Mucosa of descending colon (tissue), 3 donors: ENCODE measurements around the gene RPRD1B. TPM values are rescaled to one million over a fixed set of nuclear protein-coding genes. Genes with fewer than 3 reads are reported as not detected.

Source experiments
- ATAC-seq: fragments of 200-7000 bp; cut with Tn5 transposase; one replicate; pipeline ENCODE4 v1.9.1; 2020; ENCODE audit warnings: mild to moderate bottlenecking, moderate library complexity
- DNase-seq, 3 donors: peaks; one replicate each; pipeline ENCODE4 v3.0.0-alpha.2; 2020
- H3K36me3 ChIP-seq: fragments of 200-600 bp; one replicate; pipeline ENCODE4 v1.8.0; 2021; ENCODE audit warnings: low read depth, mild to moderate bottlenecking
- H3K4me1 ChIP-seq: fragments of 200-600 bp; one replicate; pipeline ENCODE4 v1.8.0; 2021; ENCODE audit warnings: low read depth, mild to moderate bottlenecking
- H3K4me3 ChIP-seq: fragments of 200-600 bp; one replicate; pipeline ENCODE4 v1.8.0; 2021; ENCODE audit warnings: mild to moderate bottlenecking
- H3K9me3 ChIP-seq: fragments of 200-600 bp; one replicate; pipeline ENCODE4 v1.8.0; 2021; ENCODE audit warnings: mild to moderate bottlenecking
- CTCF ChIP-seq: fragments of 200-600 bp; IDR thresholded peaks from one replicate; pipeline ENCODE4 v1.8.0; 2022; ENCODE audit warnings: antibody characterized with exemption, mild to moderate bottlenecking
- intact Hi-C, 2 donors: fragments of 100-400 bp; cut with DNase I in 1 of 2; cut with micrococcal nuclease in 1 of 2; formaldehyde crosslinking; loops; one replicate each; pipeline versions ENCODE4 v1.11.0 to v1.11.1; 2022; cut with DNase I, micrococcal nuclease
- total RNA-seq, 3 donors: library from RNA; stranded (reverse); fragmentation: NEBNext Ultra II Directional in 2 of 3; extraction: Animal tissue kit (Norgen Biotek cat#: 25700) in 2 of 3; gene quantifications; one replicate each; pipeline versions ENCODE4 v1.2.1 to v1.2.4, GENCODE V29; 2021 to 2023
- donor health status: DM: no; HTN: no; CAD: no; lungs with moderate emphysema.
- donor health status: DM: no; HTN: no; CAD: no.
- donor health status: DM: no; HTN: yes; CAD: no.

The RPRD1B gene
- total RNA-seq, 3 donors from 2014 or later: 28.2 to 36.3 (median 32.9) TPM

DNA sequence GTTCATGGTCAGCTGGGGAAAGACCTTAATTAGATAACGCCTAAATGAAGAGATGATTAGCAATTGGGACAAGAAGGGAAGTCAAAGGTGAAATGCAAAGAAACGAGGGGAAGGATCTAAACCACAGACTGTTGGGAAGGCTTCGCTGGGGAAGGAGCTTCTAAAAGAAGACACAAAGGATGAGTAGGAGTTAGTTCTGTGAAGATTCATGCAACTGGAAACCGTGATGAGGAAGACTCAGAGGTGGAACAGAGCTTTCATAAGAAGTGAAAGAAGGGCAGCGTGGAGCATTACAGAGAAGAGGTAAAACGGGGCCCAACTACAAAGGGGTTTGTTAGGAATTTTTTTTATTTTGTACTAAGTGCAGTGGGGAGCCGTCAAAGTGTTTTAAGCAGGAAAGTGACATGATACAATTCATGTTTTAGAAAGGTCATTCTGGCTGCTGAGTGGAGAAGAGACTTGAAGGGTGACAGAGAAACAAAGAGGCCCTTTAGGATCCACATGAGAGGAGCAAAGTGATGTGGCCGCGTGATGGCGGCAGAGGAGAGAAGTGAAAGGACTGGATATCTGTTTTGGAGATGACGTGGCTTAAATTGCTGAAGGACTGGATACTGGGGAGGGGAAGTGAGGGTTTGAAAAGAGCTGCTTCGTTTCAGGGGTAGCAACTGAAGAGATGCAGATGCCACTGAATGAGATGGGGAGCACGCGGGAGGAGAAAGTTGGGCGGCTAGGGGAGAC, 33.9 kb upstream of the RPRD1B start:
- H3K36me3 ChIP-seq: no peaks in the 10 kb centered on the region
- intact Hi-C loops: loop anchor here in 1 of 2 donors (10.0 kb wide), 1 partner anchor 435 kb away; no protein-coding TSS in a partner anchor
- no peak for ATAC-seq
- H3K4me1 ChIP-seq: no peaks in the 10 kb centered on the region
- TF ChIP-seq CTCF: no peak
- H3K9me3 ChIP-seq: no peaks in the 10 kb centered on the region
- DNase-seq: no peak
- no peak overlapping the region for H3K4me3 ChIP-seq

DNA sequence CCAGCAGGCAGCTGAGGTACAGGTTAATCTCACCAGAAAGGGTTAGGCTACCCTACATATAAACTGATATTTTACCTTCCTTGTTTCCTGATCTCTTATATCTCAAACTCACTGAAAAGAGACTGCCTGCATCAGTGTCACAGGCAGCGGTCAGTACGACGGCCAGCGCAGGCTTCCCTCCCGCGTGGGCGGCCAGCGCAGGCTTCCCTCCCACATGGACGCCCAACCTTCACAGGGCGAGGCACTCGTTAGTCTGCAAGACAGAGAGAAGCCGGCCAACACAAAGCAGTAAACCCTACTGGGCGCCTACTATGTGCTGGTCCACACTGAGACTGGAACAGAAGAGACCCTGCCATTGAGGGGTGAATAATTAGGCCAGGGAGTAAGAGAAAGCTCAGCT, 33.3 kb upstream of the RPRD1B start:
- ATAC-seq: no peak
- no peaks in the 10 kb centered on the region for H3K36me3 ChIP-seq
- intact Hi-C loops: no loop called here

DNA sequence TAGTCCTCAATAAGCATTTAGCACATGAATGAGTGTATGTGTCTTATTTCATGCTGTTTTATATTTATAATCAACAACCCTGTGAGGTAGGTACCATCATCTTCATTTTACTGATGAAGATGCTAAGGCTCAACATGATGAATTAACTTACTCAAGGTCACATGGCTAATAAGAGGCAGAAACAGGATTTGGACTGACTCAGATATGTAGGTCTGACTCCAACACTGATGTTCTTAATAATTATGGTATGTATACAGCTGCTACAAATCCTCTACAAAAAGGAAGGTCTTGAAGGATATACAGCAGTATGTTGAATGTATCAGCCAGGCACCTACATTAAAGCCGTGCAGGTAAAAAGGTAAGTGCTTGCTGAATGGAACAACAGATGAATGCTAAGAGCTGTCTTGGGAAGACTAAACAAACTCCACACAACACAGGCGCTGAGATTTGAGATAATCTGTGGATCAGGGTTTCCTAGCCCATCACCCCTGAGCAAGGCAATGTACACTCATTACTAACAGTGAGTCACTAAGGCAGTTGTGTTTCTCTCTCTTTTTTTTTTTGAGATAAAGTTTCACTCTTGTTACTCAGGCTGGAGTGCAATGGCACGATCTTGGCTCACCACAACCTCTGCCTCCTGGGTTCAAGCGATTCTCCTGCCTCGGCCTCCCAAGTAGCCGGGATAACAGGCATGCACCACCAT, 32.2 kb upstream of the RPRD1B start:
- ATAC-seq (no peak), DNase-seq (no peak)
- intact Hi-C loops: no loop called here
- no peak overlapping the region for H3K4me3 ChIP-seq
- no peaks in the 10 kb centered on the region for H3K9me3 ChIP-seq
- H3K4me1 ChIP-seq: no peaks in the 10 kb centered on the region
- TF ChIP-seq CTCF: no peak
- no peaks in the 10 kb centered on the region for H3K36me3 ChIP-seq

More for the DNA sequence above, 33.3 kb upstream of the RPRD1B start:
- no peak for TF ChIP-seq CTCF
- Histone ChIP-seq H3K4me3 (no peak overlapping the region), H3K9me3 (no peaks in the 10 kb centered on the region), H3K4me1 (no peaks in the 10 kb centered on the region)
- no peak for DNase-seq

GRCh38 chr20:38001981-38002380, 31.6 kb upstream of the RPRD1B start:
- Histone ChIP-seq H3K4me1 (no peaks in the 10 kb centered on the region), H3K36me3 (no peaks in the 10 kb centered on the region), H3K9me3 (no peaks in the 10 kb centered on the region), H3K4me3 (no peak overlapping the region)
- ATAC-seq (no peak), DNase-seq (no peak)
- no peak for TF ChIP-seq CTCF
- intact Hi-C loops: no loop called here

DNA sequence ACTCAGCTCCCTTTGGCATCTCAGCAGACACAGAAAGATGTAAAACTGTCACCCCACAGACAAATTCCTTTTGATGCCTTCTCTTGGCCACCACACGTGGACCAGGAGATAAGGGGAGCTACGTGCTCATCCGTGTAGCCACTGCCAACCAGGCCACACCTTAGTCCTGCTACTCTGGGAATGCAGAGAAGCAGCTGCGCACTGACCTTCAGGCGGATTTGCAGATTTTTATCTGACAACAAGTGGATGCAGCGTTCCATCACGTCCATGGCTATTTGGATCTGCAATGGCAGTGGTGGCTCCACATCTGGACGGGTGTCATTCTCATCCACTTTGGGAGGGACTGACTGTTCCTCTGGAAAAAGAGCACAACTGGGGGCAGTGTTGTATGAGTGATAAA, 31.1 kb upstream of the RPRD1B start:
- ATAC-seq (no peak), DNase-seq (no peak)
- TF ChIP-seq CTCF: no peak
- Histone ChIP-seq H3K4me1 (no peaks in the 10 kb centered on the region), H3K4me3 (no peak overlapping the region), H3K9me3 (no peaks in the 10 kb centered on the region), H3K36me3 (no peaks in the 10 kb centered on the region)
- intact Hi-C loops: no loop called here
